GM23248 (cell line): ENCODE measurements around the gene CTTNBP2.

Experiments
- EZH2 ChIP-seq: fragments of 200-600 bp; sonication (generic); IDR thresholded peaks from 2 replicates; pipeline ENCODE4 v1.6.1; 2018; ENCODE audit warnings: antibody characterized with exemption, mild to moderate bottlenecking; ENCODE audit not compliant: insufficient read depth, poor library complexity, severe bottlenecking
- EZH2phosphoT487 ChIP-seq: fragments of 200-600 bp; sonication (generic); IDR thresholded peaks from 2 replicates; pipeline ENCODE4 v1.6.1; 2018; ENCODE audit warnings: antibody characterized with exemption, moderate library complexity, mild to moderate bottlenecking, low read depth; ENCODE audit not compliant: insufficient read depth

GRCh38 chr7:117769085-117769484 is 104.2 kb downstream of the CTTNBP2 start:
- TF ChIP-seq EZH2, result no peak
- no peak for TF ChIP-seq EZH2phosphoT487
